ENCODE data around the gene CSF2RB. TPM values are rescaled to one million over a fixed set of nuclear protein-coding genes. Genes with fewer than 3 reads are reported as not detected.

CSF2RB gene
- total RNA-seq, 1 donor from 2014 or later: 19.8 TPM

DNA sequence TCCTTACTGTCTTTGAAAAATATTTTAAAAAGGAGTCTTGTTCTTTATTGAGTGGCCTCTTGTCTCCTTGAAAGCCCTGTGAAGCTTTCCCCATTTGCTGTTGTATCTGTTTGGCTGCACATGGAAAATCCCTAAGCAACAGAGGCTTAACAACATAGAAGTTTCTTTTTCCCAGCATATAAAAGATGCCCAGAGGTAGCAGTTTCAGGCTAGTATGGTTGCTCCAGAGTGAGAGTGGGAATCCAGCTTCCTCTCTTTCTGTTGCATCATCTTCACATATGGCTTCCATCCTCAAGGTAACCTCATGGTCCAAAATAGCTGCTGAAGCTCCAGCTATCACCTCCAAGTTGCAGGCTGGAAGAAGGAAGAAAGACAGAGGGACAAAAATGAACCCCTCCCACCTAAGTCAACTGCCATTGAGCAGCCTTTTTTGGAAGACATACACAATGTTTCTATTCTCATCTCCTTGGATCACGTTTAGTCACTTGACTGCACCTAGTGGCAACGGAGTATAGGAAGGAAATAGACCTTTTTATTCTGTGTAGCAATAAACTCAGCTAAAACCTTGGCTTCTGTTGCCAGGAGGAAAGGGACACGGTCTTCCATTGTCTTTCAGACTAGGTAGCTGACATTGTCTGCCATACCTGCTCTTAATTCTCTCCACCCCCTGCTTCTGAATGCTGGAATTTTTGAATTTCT is 5.3 kb downstream of the CSF2RB start:
- DNase-seq (ENCODE audit: extremely low read depth, low read depth, low spot score): no peak

DNA sequence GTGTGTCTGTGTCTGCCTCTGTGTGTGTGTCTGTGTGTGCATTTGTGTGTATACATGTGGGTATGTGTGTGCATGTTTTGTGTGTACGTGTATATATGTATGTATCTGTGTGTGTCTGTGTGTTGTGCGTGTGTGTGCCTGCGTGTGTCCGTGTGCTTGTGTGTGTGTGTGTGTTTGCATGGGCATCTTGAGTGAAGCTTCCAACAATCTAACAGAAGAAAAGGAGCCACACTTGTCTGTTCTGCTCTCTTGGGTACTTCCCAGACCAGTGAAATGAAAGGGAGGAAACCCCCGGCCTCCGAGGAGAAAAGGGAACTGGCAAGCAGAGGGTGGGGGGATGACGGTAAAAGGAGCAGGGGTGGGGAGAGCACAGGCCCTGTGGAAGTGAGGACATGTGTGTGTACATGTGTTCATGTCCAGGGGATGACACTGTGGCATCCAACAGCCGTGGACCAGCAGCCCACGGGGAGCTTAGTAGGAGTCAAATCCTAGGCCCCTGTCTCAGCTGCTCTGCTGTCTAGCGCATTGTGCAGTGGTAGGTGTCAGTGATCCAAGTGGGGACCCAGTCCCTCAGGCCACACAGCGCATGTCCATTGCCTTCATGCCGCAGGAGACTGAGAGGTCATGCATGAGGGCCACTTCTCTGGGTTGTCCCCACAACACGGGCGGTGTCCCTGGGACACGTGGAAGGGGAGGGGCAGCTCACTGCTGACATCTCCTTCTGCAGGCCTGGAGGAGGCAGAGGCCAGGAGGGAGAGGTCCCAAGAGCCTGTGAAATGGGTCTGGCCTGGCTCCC is 8.1 kb downstream of the CSF2RB start:
- DNase-seq (ENCODE audit: extremely low read depth, low read depth, low spot score): no peak

DNA sequence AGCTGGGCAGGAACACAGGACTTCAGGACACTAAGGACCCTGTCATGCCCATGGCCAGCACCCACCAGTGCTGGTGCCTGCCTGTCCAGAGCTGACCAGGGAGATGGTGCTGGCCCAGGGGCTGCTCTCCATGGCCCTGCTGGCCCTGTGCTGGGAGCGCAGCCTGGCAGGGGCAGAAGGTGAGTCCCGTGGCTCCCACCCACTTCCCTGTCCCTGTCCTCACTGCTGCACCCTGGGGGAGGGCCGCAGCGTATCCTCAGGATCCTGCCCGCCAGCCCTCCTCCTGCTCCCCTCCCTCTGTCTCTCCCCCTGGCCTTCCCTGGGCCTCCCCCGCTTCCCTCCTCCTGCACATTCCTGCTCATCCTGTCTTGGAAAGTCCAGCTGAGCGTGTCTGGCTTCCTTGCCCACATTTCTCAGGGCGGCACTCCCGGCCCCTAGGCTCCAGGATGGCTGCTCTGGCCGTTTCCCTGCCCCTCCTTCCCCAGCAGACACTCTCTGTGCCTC is 8.7 kb downstream of the CSF2RB start:
- DNase-seq (ENCODE audit: extremely low read depth, low read depth, low spot score): no peak

DNA sequence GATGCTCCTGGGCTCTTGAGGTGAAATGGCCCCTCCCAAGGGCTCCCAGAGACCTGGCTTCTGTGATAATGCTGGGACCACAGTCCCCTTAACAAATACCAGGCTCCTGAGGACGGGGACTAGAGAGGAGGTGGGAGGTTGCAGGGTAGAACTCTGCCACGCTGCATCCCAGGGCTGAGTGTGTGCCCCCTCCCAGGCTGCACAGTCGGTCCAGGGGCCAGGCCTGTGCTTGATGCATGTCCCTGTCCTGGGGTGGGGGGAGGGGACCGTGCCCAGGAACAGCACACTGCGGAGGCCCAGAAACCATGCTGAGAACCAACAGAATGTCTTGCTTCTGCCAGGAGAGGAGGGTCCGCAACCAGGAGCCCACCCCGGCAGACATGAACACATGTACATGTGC is 9.3 kb downstream of the CSF2RB start:
- no peak for DNase-seq (ENCODE audit: extremely low read depth, low read depth, low spot score)

DNA sequence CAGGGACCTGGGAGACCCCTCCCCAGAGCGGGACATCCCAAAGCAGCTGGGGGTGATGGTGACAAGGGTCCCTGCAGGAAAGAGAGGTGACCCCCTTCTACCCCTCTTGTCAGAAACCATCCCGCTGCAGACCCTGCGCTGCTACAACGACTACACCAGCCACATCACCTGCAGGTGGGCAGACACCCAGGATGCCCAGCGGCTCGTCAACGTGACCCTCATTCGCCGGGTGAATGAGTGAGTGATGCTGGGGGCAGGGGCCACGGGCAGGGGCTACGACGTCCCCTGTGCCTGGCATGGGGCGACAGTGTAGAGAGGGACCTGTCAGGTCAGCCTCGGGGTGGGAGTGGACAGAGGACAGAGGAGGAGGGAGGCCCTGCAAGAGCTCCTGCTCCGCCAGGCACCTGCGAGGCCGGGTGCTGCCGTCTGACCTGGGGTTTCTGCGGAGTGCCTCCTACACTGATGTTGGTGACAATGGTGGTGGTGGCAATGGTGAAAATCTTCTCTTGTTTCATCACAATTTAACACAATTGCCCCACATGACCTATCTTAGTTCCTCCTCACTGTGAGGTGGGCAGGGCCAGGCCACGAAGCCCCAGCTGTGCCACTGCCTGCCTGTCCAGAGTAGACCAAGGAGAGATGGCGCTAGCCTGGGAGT is 9.8 kb downstream of the CSF2RB start:
- DNase-seq (ENCODE audit: extremely low read depth, low read depth, low spot score): no peak

DNA sequence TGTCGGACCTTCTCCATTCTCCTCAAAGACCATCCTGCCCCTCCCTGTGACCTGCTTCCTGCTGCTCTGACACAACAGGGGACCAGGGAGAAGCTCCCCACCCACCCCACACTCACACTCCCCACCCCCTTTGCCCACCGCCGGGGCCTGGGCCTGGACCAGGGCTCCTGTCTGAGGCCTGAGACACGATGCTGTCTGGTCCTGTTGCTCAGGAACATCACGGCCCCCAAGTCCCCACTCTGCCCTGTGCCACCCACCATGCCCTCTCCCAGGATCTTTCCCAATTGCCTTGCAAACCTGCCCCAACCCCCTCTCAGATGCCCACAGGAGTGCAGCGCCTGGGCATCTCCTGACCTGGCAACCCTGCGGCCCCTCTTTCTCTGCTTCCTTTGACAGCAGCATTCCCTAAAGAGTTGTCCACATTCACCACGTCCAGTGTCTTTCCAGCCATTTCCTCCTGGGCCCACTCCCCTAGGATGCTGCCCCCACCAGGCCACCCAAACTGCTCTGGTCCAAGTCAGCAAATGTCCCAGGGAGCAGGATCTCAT is 10.8 kb downstream of the CSF2RB start:
- DNase-seq (ENCODE audit: extremely low read depth, low read depth, low spot score): no peak

DNA sequence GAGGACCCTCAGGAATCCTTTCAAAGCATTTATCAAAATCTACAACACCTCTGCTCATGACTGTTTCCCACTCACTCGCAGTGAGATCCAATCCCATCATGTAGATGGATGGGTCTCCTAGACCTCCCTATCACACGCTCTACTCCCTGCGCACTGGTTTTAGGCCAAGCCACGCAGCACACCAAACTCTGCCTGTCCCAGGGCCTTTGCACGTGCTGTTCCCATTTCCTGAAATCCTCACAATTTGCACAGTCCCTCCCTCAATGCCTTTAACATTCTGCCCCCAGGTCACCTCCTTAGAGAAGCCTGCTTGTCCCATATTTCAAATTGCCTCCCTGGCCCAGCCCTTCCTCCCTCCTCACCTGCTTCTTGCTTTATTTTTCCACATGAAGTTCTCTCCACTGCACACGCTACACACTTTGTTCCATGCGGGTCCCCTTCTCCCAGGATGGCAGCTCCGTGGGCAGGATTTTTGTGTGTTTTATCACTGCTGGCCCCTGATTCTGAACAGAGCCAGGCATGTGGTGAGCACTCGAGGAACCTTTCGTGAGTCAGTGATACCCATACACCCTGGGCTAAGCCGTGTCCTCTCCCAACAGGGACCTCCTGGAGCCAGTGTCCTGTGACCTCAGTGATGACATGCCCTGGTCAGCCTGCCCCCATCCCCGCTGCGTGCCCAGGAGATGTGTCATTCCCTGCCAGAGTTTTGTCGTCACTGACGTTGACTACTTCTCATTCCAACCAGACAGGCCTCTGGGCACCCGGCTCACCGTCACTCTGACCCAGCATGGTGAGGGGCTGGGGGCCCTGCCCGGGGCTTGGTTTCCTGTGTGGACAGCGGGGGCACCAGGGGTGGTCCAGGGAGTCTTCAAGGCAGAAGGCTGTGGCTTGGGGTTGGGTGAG is 12.2 kb downstream of the CSF2RB start:
- DNase-seq (ENCODE audit: extremely low read depth, low read depth, low spot score): no peak

DNA sequence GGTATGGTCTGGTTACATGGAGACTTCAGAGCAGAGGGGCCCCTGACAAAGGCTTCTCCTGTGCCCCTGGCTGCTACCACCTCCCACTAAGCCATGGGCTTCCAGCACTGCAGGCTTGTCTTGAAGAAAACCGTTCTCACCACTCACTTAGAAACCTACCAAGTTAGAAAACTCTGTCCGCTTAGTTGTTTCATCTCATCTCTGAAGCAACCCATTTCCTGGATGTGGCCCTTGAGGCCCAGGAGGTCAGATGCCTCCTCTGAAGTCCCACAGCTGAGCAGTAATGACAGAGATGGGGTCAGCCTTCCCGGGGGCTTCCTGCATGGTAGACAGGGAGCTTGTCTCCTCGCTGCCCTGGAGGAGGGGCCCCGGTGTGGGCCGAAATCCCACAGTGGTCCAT is 12.9 kb downstream of the CSF2RB start:
- no peak for DNase-seq (ENCODE audit: extremely low read depth, low read depth, low spot score)

DNA sequence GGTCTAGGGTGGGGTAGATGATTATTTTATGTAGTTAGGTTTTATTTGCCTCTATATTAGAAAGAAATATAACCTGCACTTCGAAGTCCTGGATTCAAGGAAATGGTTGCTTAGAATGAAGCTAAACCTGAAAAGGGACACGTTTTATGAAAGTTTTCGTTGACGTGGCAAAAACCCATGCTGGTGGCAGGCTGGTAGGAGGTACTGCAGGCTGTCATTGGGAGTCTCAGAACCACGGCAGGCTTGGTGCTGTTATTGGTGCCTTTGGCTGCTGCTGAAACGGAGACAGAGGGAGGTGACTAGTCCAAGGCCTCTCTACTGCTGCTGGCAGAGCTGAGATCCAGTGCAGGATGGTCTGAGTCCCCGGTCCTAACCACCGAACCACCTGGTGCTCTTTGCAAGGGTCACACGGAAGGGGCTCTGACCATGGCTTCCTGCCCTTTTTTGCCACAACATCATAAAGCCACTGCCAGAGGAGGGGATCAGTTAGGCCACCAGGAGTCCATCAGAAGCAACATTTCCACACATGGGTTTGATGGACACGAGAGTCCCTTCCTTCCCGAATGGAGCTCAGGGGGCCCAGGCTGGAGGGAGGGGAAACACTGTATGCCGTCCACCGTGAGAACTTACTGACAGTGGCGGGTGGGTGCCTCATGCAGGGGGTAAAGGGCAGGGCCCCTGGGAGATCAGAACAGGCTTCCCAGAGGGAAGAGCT is 13.4 kb downstream of the CSF2RB start:
- DNase-seq (ENCODE audit: extremely low read depth, low read depth, low spot score): no peak

DNA sequence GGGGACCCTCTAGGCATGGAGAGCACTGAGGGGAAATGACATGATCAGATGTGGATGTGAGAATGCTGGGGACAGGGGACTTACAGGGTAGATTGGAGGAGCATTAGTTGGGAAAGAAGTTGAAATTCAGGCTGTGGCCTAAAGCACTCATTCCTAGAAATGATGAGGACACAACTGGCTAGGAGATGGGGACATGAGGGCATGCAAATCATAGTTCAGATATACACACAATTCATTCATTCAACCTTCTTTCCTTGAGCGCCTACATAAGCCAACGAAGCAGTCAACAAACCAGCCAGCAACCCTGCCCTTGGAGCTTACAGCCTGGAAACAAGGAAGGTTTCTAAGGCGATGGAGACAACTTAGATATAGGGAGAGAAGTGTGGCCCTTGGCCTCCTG is 14.2 kb downstream of the CSF2RB start:
- DNase-seq (ENCODE audit: extremely low read depth, low read depth, low spot score): no peak

DNA sequence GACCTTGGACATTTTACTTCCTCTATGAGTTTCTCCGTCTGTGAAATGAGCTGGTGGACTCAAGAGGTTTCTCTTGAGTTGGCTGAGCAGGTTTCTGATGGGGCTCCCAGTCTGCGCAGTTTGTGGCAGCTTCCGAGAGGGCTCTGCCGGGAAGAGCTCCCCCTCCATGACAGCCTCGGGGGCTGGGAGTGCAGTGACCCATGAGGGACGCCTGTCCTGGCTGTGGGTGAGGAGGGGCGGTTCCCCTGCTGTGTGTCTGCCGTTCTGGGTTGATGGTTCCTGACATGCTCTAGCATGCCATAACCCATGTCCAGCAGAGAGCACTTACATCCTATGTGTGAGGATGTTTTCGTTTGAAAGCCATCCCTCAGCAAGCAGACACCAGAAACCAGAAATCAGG is 14.8 kb downstream of the CSF2RB start:
- no peak for DNase-seq (ENCODE audit: extremely low read depth, low read depth, low spot score)

DNA sequence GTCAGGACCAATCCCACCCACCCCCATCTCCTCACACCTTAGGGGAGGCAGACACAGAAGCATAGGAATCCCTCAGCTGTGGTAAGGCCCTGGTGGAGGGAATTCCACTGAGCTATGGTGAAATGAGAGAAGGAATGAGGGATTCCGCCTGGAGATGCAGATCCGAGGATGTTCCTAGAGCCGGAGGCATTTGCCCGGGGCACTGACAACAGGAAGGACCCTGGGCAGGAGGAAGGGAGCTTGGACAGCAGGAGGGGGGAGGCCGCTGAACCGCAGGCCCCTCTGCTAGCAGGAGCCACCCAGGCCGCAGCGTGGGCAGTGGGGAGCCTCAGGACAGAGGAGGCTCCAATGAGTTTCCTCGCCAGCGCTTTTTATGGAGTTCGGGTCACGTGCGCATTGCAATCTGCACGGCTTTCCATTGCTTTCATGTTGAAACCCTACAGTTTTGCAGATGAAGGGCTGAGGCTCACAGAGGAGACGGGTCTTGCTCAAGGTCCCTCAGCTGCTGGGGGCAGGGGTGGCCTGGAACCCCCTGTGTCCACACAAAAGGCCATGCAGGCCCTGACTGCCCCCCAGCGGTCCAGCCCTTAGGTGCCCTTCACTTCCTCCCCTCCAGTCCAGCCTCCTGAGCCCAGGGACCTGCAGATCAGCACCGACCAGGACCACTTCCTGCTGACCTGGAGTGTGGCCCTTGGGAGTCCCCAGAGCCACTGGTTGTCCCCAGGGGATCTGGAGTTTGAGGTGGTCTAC is 15.5 kb downstream of the CSF2RB start:
- no peak for DNase-seq (ENCODE audit: extremely low read depth, low read depth, low spot score)

DNA sequence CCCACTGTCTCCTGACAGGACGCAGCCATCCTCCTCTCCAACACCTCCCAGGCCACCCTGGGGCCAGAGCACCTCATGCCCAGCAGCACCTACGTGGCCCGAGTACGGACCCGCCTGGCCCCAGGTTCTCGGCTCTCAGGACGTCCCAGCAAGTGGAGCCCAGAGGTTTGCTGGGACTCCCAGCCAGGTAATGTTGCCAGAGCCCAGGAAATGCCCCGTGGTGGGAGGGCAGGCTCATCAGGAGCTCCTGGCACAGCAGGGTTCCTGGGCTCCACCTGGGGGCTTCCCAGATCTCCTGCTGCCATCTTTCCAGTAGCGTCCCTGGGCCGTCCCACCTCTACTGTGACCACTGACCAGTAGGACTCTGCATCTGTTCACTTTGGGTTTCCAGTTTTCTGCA is 16.2 kb downstream of the CSF2RB start:
- no peak for DNase-seq (ENCODE audit: extremely low read depth, low read depth, low spot score)

DNA sequence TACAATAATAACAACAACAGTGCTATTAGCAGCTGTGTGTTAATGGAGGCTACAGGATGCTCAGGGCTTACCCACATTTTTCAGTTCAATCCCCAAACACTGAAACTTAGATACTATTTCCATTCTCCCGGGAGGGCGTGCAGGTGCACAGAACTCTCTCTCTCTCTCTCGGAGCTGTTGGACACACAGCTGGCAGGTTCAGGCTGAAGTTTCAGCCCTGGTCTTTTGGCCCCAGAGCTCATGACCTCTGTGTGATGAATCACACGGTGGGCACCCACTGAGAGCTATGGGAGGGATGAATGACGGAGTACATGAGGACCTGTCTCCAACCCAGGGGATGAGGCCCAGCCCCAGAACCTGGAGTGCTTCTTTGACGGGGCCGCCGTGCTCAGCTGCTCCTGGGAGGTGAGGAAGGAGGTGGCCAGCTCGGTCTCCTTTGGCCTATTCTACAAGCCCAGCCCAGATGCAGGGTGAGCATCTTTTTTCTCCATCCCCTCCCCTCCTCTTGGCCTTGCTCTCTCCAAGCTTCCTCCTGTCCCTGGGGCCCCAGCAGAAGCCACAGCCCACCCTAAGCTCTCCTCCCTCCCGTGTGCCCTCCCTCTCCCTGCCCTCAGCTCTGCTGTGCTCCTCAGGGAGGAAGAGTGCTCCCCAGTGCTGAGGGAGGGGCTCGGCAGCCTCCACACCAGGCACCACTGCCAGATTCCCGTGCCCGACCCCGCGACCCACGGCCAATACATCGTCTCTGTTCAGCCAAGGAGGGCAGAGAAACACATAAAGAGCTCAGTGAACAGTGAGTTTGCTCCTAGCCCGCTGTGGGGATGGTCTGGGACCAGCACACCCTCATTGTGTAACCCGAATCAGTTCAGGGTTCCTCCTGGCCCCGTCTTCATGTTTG is 16.9 kb downstream of the CSF2RB start:
- DNase-seq (ENCODE audit: extremely low read depth, low read depth, low spot score): no peak

DNA sequence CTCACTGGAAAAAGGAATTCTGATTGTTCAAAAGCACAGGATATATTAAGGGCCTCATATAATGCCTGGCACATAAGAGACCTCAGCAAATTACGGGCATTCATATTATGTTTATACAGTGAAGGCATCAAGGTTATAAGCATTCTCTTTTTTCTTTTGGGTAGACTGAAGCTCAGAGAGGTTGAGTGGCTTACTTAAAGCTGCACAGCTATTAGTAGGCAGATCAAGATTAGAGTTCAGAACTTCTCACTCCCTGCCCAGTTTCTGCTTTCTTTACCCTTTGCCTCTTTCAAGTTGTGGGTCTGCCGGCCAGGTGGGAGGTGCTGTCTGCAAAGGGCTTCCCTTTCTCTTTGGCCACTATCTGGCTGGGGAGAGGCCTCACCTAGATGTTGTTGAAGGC is 18.0 kb downstream of the CSF2RB start:
- DNase-seq (ENCODE audit: extremely low read depth, low read depth, low spot score): no peak

DNA sequence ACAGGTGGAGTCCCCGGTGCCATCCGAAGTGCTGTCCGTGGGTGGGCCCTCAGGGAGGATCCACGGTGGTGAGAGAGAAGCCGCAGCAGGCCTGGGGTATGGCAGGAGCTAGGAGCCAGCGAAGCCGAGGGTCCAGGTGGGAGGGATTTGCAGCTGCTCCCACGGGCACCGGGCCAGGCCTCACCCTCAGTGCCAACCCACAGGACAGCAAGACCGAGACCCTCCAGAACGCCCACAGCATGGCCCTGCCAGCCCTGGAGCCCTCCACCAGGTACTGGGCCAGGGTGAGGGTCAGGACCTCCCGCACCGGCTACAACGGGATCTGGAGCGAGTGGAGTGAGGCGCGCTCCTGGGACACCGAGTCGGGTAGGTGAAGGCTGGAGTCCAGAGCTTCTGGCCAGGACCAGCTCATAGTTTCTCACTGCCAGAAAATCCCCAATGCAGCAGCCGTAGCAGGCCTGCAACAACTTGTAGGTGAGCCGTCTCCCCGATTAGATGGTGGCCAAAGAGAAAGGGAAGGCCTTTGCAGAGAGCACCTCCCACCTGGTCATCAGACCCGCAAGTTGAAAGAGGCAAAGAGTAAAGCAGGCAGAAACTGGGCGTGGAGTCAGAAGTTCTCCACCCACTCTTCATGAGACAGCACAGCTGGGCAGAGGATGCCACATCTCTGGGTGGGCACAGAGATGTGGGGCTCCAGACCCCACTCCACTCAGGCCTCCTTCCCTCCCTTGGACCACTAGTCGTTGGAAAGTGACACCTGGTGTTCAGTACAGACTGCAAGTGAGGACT is 20.4 kb downstream of the CSF2RB start:
- no peak for DNase-seq (ENCODE audit: extremely low read depth, low read depth, low spot score)

Measured in glomerular endothelial cell (primary cell).